ENCODE data around the gene LRRC8D.

- TF ChIP-seq CTCF (IDR thresholded peaks at IDR 0.05; ENCODE audit: insufficient read depth, low read length, poor library complexity, severe bottlenecking) (no peak), EZH2phosphoT487 (conservative IDR thresholded peaks at IDR 0.05; ENCODE audit: low read length) (no peak)
Measured at GRCh38 chr1:89908672-89909436, 88.0 kb downstream of the LRRC8D start.

Measured in SU-DHL-6 (cell line).